LNCaP clone FGC (cell line): ENCODE measurements around the gene GNB2.
"Not testable (repeated sequence)": the region's sequence is repeated elsewhere in the genome, so short reads cannot be mapped to it uniquely, and the experiment has no call there.

Experiments used
- DNase-seq: peaks from one replicate; pipeline ENCODE4 v3.0.0-alpha.2; 2011; ENCODE audit warnings: low read depth
- H3K4me3 ChIP-seq: 2 replicates; pipeline ENCODE4 v1.5.1; 2011; ENCODE audit warnings: mild to moderate bottlenecking, low read depth, low read length, control low read depth
- TF ChIP-seq, protein P1 (sequence below): IDR thresholded peaks from 2 replicates; pipeline ENCODE4 v1.5.1; 2012; ENCODE audit warnings: mild to moderate bottlenecking; ENCODE audit not compliant: control insufficient read depth, insufficient read depth; ENCODE audit errors: extremely low read depth

GNB2 gene

DNA sequence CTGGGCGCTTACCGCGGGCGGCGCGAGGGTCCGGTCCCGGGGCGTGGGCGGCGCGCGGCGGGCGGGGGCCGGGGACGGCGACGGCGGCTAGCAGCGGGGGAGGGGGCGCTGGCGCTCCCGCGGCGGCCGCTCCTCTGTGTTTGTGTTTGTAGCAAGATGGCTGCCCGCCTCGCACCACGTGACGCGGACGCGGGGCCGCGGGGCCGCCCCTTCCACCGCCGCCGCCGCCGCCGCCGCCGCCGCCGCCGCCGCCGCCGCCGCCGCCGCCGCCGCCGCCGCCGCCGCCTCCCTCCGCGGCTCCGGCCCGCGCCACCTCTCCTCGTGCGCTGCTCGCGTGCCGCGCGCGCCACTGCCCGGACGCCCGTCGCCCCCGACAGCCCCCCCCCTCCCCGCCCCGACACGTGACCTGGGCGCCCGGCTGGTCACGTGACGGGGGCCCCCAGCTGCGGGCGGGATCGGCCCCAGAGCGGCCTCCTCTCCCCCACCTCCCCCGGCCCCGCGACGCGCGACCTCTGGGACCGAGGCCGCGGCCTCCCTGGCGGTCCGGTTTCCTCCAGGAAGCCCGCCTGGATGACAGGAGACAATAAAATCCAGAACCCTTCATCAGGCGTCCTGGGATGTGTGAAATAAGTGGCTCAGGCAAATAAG lies 20.7 kb downstream of the GNB2 start, which contains the start of gene GIGYF1:
GIGYF1 (minus strand) TSS at position 153 of the 648 bp plus-strand sequence. CDS start 6,012 bp downstream, outside the sequence.
- H3K4me3 ChIP-seq: peak within 1 kb of the TSS; percentile 86
- TF ChIP-seq, protein P1, sequence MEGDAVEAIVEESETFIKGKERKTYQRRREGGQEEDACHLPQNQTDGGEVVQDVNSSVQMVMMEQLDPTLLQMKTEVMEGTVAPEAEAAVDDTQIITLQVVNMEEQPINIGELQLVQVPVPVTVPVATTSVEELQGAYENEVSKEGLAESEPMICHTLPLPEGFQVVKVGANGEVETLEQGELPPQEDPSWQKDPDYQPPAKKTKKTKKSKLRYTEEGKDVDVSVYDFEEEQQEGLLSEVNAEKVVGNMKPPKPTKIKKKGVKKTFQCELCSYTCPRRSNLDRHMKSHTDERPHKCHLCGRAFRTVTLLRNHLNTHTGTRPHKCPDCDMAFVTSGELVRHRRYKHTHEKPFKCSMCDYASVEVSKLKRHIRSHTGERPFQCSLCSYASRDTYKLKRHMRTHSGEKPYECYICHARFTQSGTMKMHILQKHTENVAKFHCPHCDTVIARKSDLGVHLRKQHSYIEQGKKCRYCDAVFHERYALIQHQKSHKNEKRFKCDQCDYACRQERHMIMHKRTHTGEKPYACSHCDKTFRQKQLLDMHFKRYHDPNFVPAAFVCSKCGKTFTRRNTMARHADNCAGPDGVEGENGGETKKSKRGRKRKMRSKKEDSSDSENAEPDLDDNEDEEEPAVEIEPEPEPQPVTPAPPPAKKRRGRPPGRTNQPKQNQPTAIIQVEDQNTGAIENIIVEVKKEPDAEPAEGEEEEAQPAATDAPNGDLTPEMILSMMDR: no peak
- DNase-seq: no peak

DNA sequence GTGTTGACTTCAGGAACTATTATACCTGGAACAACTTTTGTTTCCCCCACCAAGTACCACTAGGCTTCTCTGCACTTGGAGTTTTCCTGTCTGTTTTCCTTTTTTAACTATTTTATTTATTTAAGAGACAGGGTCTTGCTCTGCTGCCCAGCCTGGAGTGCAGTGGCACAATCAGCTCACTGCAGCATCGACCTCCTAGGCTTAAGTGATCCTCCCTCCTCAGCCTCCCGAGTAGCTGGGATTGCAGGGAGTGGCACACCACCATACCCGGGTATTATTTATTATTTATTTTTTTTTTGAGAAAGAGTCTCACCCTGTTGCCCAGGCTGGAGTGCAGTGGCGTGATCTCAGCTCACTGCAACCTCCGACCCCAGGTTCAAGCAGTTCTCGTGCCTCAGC lies 22.6 kb downstream of the GNB2 start:
- TF ChIP-seq, protein P1: no peak
- H3K4me3 ChIP-seq: no peak overlapping the region

DNA sequence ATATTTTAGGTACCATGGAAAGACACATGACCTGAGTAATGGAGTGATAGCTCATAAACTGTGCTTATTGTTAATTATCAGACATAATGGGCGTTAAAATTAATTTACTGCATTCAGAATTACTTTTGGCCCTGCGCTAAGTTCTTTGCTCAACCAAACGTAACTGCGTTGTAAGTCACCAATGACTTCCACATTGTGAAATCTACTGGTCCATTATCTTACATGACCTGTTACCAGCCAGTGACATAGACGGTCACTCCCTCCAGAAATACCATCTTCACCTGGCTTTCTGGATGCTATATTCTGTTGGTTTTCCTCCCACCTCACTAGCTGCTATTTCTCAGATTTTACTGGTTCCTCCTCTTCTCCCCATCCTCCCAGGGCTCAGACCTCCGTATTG lies 25.5 kb downstream of the GNB2 start:
- H3K4me3 ChIP-seq: no peak overlapping the region
- DNase-seq: no peak
- TF ChIP-seq, protein P1: no peak

More for the DNA sequence above, 22.6 kb downstream of the GNB2 start:
- no peak for DNase-seq

DNA sequence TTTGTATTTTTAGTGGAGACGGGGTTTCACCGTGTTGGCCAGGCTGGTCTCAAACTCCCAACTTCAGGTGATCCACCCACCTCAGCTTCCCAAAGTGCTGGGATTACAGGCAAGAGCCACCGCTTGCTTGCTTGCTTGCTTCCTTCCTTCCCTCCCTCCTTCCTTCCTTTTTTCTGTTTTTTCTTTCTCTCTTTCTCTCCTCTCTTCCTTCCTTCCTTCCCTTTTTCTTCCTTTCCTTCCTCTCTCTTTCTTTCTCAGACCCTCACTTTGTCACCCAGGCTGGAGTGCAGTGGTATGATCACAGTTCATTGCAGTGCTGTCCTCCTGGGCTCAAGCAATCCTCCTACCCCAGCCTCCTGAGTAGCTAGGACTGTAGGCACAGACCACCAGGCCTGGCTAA lies 27.5 kb downstream of the GNB2 start:
- not testable (repeated sequence) for H3K4me3 ChIP-seq, DNase-seq

DNA sequence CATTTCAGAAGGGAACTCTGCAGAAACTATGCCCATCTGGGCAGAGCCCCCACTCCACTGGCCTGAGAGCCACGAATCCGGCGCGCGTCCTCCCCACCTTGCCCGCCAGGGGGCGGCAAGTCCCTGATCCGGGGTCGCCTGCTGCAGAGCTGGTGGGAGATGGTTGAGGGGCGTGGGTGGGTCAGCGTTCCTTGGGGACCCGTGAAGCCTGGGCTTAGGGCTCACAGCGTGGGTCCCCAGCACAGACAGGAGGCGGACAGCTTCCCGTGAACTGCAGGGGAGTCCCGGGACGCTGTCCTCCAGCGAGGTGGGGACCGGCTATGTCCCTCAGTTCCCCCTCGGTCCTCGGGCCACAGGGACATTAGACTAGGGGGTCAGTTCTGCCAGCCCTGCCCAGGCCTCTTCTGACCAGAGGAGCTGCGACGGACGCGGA lies 31.8 kb downstream of the GNB2 start:
- DNase-seq: no peak
- H3K4me3 ChIP-seq: peak overlapping the region; percentile 92
- TF ChIP-seq, protein P1: peak; percentile 95

DNA sequence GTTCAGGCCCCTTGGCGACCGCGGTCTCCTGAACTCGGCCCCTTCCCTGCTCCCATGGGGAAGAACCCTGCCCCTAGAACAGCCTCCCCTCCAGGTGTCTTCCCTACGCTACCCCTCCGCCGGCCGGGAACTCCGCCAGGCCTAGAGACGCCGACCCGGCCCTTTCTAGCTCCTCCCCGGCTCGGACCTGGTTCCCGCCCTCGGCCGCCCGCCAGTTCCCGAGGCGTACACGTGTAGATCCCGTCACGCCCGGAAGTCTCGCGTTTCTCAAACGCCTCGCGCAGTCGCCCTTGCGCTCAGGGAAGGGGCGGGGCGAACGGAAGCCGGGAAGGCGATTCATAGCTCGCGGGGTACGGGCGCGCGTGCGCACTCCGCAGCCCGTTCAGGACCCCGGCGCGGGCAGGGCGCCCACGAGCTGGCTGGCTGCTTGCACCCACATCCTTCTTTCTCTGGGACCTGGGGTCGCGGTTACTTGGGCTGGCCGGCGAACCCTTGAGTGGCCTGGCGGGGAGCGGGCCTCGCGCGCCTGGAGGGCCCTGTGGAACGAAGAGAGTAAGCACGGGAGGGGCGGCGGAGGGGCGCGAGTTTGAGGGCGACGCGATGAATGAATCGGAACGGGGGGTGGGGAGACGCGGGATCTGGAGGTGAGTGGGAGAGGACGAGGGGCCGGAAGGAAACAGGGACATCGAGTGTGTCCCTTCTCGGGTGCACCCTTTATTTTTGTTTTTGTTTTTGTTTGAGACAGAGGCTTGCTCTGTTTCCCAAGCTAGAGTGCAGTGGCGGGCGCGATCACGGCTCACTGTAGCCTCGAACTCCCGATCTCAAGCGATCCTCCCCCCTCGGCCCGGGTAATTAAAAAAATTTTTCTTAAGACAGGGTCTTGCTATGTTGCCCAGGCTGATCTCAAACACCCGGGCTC lies 32.5 kb downstream of the GNB2 start, which contains the start of gene POP7:
POP7 (plus strand) TSS at position 369 of the 919 bp plus-strand sequence. CDS start 710 bp downstream, outside the sequence.
- H3K4me3 ChIP-seq: peak within 1 kb of the TSS; percentile 92
- DNase-seq: peak; percentile 91
- TF ChIP-seq, protein P1: no peak

DNA sequence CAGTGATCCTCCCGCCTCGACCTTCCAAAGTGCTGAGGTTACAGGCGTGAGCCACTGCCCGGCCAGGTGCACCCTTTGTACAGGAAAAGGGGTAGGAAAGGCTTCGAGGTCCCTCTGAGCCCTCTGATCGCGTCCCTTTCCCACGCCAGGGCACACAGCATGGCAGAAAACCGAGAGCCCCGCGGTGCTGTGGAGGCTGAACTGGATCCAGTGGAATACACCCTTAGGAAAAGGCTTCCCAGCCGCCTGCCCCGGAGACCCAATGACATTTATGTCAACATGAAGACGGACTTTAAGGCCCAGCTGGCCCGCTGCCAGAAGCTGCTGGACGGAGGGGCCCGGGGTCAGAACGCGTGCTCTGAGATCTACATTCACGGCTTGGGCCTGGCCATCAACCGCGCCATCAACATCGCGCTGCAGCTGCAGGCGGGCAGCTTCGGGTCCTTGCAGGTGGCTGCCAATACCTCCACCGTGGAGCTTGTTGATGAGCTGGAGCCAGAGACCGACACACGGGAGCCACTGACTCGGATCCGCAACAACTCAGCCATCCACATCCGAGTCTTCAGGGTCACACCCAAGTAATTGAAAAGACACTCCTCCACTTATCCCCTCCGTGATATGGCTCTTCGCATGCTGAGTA lies 33.3 kb downstream of the GNB2 start:
- no peak for DNase-seq
- TF ChIP-seq, protein P1: no peak
- peak overlapping the region; percentile 92 for H3K4me3 ChIP-seq
